HG02970 (cell line): ENCODE data around the gene ACADL.
"Not testable (repeated sequence)": the region's sequence is repeated elsewhere in the genome, so short reads cannot be mapped to it uniquely, and the experiment has no call there.

ENCODE experiments used
- ATAC-seq: cut with Tn5 transposase; IDR thresholded peaks from one replicate; pipeline ENCODE4 v1.9.1; 2021; ENCODE audit warnings: mild to moderate bottlenecking, moderate library complexity, moderate number of reproducible peaks; ENCODE audit not compliant: unreplicated experiment, low FRiP score

ACADL gene

DNA sequence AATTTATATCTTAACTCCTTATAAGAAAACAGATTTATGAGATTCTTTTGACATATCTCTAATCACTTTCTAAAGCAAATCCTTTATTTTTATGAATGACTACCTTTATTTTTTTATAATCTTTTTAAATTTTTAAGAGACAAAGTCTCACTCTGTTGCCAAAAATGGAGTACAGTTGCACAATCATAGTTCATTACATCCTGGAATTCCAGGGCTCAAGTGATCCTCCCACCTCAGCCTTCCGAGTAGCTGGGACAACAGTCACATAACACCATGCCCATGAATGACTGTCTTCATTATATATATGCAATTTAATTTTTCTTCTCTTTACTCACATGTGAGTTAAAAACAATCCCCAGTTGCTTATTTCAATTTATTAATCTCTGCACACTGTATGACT lies 21.7 kb downstream of the ACADL start:
- no peak for ATAC-seq

DNA sequence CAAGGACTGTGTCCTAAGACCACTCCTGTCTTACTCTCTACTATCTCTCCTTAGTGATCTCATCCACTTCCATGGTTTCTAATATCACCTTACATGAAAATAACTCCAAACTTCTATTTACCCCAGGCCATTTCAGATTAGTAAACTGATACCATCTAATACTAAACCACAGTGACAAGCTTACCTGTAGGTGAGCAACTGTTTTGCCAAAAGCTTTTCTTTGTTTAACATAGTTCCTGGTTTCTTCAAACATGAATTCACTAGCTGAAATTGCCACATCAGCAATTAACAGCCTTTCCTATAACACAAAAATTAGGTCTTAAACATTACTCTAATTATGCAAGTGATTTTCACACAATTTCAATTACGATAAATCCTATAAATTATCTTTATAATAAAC lies 22.1 kb downstream of the ACADL start:
- no peak for ATAC-seq

DNA sequence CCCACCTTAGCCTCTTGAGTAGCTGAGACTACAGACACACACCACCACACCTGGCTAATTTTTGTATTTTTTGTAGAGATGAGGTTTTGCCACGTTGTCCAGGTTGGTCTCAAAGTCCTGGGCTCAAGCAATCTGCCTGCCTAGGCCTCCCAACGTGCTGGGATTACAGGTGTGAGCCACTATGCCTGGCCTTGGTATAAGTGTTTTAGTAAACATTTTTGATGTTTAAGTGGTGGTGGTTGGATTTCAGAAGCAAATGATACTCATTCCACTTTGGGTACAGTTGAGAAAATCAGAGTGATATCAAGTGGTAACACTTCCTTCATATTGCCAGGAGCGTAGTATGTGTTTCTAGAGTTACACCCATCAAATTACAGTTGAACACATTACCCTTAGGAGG lies 25.4 kb downstream of the ACADL start:
- ATAC-seq: no peak

DNA sequence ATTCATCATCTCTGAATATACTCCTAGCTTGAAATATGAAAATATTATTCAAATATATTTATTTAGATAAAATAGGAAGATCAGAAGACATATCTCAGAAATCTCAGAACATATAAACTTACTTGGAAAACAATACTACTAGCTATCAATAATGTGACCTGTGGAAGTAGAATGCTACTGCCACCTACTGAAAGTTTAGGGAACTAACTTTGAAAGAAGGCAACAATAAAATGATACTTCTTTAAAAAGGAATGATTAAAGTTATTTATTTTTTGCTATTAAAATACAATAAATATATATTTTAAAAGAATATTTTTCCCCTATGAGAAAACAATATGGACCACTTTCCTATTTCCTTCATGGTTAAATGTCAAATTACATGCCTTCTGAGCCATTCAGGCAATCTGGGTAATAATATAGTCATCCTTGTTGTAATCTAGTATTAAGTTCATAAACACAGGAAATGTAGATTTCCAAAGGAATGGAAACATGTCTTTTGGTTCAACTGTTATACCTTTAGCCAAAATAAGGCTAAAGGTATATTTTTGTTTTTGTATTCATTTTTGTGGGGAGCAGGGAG lies 26.0 kb downstream of the ACADL start:
- no peak for ATAC-seq

DNA sequence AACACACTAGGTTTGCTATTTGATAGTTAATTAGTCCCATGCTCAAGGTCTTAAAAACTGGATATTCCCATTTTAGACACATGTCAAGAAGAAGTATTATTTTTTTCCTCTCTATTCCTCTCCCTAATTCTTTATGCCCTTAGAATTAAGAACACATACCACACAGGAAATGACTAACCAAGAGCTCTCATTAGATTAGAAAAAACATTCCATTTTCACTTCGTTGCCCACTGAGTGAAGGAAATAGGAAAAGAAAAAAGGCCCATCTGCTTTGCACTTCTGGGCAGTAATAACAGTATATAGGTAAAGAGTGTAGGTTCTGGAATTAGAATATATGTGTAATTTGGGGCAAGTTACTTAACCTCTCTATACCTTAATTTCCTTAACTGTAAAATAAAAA lies 26.9 kb downstream of the ACADL start:
- no peak for ATAC-seq

DNA sequence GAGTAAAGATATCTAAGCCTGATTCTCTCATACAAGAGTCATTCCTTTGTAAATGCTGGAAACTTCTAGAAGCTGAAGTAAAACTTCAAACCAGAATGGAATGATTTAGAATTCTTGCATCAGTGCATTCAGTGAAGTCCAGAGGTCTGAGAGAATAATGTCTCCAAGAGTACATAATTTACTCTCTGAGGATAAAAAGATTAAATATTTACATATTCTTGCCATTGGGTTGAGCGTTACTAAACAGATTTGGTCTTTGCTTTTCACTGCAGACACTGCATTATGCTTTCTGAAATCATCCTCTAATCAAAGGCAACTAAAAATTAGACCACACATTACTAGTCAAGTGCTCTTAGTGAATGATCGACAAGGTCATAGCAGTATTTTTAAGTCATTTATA lies 27.5 kb downstream of the ACADL start:
- ATAC-seq: no peak

DNA sequence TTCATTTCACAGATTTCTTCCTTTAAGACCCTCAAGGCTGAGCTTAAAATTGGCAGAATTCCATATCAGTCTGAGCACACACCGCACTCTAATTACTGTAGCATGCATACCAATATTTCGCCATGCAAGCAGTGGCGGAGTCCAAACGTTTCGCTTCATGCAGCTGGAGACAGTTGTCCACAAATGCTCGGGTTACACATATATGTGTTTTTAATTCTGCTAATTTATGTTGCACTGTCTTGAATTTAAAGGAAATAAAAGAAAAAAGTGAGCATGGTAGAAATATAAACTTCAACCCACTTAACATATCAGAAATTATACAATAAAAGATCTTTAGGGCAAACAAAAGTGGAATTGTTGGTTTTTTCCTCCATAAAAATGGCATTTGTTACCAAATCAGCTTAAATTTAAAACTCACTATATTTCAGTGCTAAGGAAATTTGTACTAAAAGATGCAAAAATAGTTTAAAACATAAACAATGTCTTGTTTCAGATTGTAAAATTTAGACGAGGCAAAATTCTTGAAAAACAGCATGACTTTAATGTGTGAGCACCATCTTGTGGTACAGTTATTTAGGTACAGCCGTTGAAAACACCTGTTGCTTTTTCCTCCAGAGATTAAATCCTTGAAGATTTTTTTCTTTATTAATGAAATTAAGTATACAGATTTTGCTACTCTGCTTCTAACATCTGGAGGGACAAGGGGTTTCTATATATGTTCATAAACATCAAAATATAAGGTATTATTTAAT lies 30.0 kb downstream of the ACADL start:
- no peak for ATAC-seq

DNA sequence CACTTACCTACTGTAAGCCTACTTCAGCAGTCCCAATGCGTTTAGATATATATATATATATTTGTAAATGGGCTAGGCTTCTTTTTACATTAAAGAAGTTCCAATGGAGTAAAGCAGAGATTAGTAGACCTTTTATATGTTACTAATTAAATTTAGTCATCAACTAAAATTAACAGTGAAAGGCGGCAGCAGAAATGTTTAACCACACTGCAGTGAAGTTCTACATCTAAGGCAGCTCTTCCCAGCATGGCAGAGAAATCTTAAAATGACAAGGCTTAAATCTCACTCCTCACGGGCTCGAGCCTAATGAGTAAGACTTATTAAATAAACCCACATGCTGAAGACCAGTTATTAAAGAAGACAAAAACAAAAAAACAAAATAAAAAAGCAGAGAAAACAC lies 34.9 kb downstream of the ACADL start:
- ATAC-seq: no peak

DNA sequence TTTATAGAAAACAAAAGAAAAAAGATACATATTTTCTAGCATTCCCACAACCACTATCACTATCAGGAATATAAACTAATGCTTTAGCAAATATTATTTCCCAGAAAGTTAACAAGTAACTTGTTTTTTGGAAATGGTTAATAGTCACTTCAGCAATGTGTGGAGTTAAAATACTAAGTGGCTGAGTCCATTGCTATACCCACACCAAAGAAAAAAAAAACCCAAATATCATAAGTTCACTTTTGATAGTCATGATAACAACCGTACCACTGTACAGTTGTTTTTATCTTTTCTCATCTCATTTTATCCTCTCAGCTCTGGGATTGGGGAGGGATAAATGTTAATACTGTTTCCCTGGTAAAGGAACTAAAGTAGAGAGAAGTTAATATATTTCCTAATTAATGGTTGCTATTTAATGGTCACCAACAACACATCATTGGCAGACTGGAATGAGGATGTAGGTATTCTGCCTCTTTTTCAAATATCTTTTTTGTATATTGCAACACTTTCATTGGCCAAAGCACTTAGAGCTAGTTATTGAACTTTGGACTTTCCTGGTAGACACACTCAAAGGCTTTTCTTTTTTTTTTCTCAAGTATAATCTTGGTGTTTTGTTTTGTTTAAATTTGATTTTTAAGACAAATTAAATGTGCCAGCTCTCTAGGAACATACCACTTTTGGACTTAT lies 35.7 kb downstream of the ACADL start:
- peak; percentile 61 for ATAC-seq

DNA sequence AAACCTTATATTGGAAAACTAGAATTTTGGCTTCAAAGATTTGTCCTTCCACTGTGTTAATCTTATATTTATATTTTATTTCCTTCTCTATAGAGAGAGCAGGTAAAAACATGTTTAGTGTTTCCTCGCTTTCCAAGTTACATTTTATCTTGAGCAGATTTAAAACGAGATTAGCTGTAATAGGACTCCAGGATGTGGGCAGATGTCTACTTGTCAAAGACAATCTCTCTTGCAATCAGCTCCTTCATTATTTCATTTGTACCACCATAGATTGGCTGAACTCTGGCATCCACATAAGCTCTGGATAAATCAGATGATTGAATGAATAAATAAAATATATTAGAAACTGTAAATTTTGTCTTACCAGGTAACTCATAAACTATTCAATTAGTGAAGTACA lies 36.5 kb downstream of the ACADL start:
- no peak for ATAC-seq

DNA sequence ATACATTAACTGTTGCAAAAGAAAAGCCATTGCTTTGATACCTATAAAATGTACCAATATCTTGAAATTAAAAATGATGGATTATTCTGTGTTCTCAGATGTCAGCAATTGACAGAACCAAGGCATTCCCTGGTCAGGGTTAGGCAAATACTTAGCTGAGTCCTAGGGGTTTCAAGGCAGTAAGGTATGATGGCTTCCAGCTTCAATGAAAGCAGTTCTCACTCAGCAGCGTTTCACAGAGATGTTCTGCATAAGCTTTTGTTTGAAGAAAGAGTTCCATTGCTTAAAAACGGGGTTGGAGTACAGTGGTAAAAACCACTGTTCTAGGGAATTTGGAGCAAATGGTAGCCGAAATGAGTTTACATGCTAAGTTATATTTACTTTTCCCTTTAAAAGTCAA lies 37.1 kb downstream of the ACADL start:
- no peak for ATAC-seq

DNA sequence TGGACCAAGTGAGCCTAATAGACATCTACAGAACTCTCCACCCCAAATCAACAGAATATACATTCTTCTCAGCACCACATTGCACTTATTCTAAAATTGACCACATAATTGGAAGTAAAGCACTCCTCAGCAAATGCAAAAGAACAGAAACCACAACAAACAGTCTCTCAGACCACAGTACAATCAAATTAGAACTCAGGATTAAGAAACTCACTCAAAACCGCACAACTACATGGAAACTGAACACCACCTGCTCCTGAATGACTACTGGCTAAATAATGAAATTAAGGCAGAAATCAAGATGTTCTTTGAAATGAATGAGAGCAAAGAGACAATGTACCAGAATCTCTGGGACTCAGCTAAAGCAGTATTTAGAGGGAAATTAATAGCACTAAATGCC lies 41.3 kb downstream of the ACADL start:
- not testable (repeated sequence) for ATAC-seq

DNA sequence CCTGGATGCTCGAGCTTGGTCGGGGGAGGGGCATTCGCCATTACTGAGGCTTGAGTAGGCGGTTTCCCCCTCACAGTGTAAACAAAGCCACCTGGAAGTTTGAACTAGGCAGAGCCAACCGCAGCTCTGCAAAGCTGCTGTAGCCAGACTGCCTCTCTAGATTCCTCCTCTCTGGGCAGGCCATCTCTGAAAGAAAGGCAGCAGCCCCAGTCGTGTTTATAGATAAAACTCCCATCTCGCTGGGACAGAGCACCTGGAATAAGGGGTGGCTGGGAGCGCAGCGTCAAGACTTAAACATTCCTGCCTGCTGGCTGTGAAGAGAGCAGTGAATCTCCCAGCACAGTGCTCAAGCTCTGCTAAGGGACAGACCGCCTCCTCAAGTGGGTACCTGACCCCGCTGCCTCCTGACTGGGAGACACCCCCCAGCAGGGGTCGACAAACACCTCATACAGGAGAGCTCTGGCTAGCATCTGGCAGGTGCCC lies 43.6 kb downstream of the ACADL start:
- ATAC-seq: not testable (repeated sequence)

DNA sequence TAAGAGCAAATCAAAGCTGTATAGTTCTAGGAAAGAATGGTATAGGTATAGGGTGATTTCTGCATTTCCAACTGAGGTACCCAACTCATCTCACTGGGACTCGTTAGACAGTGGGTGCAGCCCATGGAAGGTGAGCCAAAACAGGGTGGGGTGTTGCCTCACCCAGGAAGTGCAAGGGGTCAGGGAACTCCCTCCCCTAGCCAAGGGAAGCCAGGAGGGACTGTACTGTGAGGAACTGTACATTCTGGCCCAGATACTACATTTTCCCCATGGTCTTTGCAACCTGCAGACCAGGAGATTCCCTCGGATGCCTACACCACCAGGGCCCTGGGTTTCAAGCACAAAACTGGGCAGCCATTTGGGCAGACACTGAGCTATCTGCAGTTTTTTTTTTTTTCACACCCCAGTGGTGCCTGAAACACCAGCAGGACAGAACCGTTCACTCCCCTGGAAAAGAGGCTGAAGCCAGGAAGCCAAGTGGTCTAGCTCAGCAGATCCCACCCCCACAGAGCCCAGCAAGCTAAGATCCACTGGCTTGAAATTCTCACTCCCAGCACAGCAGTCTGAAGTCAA lies 44.1 kb downstream of the ACADL start:
- ATAC-seq: not testable (repeated sequence)

DNA sequence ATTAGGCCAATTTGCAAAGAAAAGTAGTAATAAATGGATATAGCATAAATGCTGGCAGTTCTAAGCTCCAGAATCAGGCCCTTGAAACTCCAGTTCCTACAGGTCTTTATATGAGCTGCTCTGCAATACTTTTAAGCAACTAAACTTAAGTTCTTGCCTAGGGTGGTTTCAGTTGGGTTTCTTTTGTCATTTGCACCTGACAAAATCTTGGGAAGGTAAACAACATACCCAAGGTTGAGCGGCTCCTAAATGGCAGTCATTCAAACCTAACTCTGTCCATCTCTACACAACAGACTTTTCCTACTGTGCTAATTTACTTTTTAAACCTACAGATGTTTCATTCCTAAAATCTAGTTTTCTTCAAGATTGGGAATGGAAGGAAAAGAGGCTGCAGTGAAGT lies 44.8 kb downstream of the ACADL start:
- no peak for ATAC-seq

DNA sequence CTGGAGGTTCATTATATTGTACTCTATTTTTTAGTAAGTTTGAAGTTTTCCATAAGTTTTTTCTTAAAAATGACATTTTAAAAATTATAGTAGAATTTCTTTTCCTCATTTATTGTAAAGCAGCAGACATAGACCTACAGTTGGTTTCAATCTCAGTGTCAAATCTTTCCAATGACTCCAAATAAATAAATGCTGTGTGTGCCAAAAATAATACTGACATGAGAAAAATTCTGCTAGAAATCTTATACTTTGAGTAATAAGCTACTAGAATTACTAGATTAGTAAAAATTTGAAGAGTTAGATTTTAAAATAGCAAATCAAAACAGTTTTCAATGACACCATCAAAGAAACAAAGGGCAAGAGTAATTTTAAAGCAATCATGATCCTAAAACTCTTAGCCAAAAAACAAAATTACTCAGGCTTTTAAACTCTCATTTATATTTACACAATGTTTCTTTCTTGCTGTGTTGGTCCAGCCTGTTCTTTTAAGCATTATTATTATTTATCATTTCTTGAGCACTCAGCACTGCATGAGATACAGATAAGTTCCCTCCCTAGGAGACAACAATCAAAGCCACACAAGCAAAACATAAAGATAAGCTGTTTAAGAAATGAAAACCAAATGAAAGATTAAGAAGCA lies 45.8 kb downstream of the ACADL start:
- no peak for ATAC-seq

DNA sequence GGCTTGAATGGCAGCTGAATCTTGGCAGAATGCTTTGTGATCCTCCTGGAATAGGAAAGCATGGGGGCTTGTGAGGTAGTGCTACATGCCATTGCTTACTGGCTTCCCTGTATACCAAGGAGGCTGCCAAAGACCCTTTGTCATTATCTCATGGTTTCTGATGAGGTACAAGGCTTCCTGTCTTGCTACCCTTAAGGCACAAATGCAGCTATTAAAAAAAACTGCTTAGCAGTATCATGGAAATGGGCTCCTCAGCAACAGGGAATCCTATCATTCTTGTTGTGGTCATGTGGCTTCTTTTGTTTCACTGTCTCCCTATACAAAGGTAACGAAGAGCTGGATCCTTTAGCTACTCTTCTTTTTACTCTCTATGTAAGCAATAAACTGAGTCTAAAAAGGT lies 47.5 kb downstream of the ACADL start:
- no peak for ATAC-seq

DNA sequence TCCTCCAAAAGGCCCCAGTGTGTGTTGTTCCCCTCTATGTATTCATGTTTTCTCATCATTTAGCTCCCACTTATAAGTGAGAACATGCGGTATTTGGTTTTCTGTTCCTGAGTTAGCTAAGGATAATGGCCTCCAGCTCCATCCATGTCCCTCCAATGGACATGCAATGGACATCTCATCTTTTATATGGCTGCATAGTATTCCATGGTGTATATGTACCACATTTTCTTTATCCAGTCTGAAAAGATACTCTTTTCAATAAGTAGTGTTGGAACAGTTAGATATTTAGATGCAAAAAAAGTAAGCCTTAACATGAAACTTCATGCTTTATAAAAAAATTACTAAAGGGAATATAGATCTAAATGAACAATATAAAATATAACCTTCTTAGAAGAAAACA lies 48.1 kb downstream of the ACADL start:
- ATAC-seq: not testable (repeated sequence)

DNA sequence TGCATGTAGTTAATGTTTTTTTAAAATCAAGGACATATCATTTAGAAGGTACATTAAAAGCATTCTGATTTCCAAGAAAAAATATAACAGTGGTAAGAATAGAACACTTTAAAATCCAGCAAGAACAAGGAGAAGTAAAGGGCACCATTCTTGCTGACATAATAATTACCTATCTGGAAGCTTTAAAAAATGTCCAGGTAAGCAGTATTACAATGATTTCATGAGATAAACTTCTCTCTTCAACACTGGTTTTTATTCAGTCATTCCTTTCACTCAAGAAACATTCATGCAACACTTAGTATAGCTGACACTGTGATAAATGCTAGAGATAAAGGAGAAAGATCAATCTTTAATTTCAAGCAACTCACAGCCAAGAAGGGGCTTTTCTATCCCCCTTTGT lies 51.2 kb downstream of the ACADL start:
- no peak for ATAC-seq

DNA sequence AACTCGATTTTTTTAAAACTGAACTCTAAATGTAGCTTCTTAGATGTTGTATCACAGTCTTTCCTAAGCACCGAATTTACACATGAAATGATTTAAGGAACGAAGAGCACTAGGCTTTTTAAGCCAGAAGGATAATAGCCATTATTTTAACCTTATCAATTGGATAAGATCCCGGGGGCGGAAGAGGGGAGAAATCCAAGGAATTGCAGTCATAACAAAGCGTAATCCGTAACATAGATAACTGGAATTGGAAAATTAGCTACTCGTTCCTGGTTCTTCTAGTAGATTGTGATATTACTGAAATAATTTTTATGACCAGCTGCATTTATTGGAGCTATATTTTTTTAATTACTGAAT lies 53.0 kb downstream of the ACADL start:
- ATAC-seq: no peak
